HG02981 (cell line): ENCODE measurements around the gene PDYN.

Source experiments
- ATAC-seq: cut with Tn5 transposase; IDR thresholded peaks from one replicate; pipeline ENCODE4 v1.9.1; 2021; ENCODE audit warnings: mild to moderate bottlenecking, moderate library complexity; ENCODE audit not compliant: unreplicated experiment

The PDYN gene

GRCh38 chr20:1935696-1936366, 58.0 kb downstream of the PDYN start:
- ATAC-seq, result no peak

- no peak for ATAC-seq
These were observed 58.9 kb downstream of the PDYN start for GRCh38 chr20:1934721-1935573.

- ATAC-seq, result no peak
These were observed 59.7 kb downstream of the PDYN start for GRCh38 chr20:1934156-1934555.

- ATAC-seq, result no peak
These were observed 60.4 kb downstream of the PDYN start for GRCh38 chr20:1933465-1933870.

GRCh38 chr20:1932971-1933370, 60.9 kb downstream of the PDYN start:
- ATAC-seq, result no peak

GRCh38 chr20:1931830-1932229, 62.0 kb downstream of the PDYN start:
- ATAC-seq, result no peak

GRCh38 chr20:1930165-1930564, 63.7 kb downstream of the PDYN start:
- ATAC-seq, result no peak

GRCh38 chr20:1929460-1929859, 64.4 kb downstream of the PDYN start:
- no peak for ATAC-seq

GRCh38 chr20:1928782-1929181, 65.1 kb downstream of the PDYN start:
- no peak for ATAC-seq
